C4-2B (cell line): ENCODE results near the gene EDIL3.

ENCODE experiments used
- H3K27ac ChIP-seq: fragments of 450-650 bp; 2 replicates; pipeline ENCODE4 v1.5.1; 2017
- ZFX ChIP-seq: fragments of 450-650 bp; IDR thresholded peaks from 2 replicates; pipeline ENCODE4 v1.6.1; 2017
- TF ChIP-seq, protein P1 (sequence below): fragments of 450-650 bp; conservative IDR thresholded peaks from 2 replicates; pipeline ENCODE4 v1.5.1; 2017; ENCODE audit warnings: mild to moderate bottlenecking

The EDIL3 gene

DNA sequence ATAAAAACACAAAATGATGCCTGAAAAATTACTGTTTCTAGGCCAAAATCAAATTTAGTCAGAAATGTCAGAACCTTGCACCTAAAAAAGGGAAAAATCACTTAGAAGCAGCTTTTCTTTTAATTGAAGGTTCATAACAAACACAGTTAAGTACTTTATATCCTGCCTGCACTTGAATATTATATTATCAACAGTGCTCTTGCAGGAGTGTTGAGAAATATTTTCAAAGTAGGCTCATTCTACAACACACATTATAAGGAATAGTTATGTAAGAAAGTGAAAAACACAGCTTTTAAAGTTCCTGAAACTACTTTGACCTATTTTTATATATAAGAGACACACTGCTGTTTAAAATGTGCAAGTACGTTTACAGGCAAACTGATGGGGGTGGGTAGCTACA, 8.3 kb downstream of the EDIL3 start:
- TF ChIP-seq, protein P1, sequence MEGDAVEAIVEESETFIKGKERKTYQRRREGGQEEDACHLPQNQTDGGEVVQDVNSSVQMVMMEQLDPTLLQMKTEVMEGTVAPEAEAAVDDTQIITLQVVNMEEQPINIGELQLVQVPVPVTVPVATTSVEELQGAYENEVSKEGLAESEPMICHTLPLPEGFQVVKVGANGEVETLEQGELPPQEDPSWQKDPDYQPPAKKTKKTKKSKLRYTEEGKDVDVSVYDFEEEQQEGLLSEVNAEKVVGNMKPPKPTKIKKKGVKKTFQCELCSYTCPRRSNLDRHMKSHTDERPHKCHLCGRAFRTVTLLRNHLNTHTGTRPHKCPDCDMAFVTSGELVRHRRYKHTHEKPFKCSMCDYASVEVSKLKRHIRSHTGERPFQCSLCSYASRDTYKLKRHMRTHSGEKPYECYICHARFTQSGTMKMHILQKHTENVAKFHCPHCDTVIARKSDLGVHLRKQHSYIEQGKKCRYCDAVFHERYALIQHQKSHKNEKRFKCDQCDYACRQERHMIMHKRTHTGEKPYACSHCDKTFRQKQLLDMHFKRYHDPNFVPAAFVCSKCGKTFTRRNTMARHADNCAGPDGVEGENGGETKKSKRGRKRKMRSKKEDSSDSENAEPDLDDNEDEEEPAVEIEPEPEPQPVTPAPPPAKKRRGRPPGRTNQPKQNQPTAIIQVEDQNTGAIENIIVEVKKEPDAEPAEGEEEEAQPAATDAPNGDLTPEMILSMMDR = no peak
- TF ChIP-seq ZFX = no peak
- H3K27ac ChIP-seq = no peak overlapping the region

DNA sequence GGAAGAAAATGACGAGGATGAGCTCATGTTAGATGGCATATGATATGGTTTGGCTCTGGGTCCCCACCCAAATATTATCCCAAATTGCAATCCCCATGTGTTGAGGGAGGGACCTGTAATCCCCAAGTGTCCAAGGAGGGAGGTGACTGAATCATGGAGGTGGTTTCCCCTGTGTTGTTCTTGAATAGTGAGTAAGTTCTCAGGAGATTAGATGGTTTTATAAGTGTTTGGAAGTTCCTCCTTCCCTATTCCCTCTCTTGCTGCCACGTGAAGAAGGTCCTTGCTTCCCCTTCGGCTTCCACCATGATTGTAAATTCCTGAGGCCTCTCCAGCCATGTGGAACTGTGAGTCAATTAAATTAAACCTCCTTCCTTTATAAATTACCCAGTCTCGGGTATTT, 10.1 kb downstream of the EDIL3 start:
- TF ChIP-seq ZFX = no peak
- TF ChIP-seq, protein P1 = no peak
- H3K27ac ChIP-seq = no peak overlapping the region

- TF ChIP-seq ZFX = no peak
- TF ChIP-seq, protein P1 = no peak
- H3K27ac ChIP-seq = no peak overlapping the region
Measured at GRCh38 chr5:84373506-84373905, 11.2 kb downstream of the EDIL3 start.

DNA sequence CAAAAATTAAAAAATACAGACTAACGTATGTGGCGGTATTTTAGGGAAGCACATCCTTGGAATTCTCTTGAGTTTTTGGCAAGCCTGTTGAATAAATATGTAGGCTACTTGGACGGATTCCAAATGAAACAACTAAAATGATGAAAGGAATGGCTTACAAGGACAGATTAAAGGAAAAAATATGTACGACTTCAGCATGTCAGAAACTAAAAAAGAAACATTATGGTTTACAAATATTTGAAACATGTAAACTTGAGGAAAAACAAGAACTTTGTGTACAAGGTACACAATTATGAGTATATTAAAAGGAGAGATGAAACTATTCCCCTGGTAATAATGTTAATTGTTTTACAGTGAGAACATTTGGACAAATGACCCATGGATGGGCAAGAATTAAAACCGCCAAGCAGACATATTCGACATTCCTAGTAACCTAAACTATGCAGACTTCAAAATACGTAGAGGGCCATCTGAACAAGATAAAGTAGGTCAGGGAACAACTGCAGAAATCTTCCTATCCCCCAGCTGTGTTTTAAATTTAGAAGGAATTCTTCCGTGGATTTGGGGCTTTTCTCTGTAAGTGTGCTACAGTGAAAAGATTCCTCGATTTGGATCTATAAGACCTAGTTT, 12.5 kb downstream of the EDIL3 start:
- TF ChIP-seq, protein P1 = no peak
- no peak for TF ChIP-seq ZFX
- no peak overlapping the region for H3K27ac ChIP-seq

DNA sequence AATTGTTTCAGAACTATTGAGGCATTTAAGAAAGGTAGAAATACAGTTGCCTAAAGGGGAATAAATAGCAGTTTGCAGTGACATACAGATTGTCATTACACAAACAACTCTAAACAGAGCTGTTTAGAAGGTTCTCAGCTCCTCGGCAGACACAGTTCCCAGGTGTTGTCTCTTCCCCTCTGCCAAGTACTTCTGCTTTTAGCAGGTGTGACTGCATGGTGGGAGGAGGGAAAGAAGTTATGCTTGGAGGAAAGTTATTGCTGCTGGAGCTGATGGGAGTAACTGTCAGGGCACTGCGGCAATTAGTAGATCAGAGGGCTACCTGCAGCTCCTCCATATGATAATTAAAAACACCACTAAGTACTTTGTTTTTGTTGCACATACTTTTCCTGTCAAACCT, 14.5 kb downstream of the EDIL3 start:
- H3K27ac ChIP-seq = no peak overlapping the region
- no peak for TF ChIP-seq ZFX
- TF ChIP-seq, protein P1 = no peak

DNA sequence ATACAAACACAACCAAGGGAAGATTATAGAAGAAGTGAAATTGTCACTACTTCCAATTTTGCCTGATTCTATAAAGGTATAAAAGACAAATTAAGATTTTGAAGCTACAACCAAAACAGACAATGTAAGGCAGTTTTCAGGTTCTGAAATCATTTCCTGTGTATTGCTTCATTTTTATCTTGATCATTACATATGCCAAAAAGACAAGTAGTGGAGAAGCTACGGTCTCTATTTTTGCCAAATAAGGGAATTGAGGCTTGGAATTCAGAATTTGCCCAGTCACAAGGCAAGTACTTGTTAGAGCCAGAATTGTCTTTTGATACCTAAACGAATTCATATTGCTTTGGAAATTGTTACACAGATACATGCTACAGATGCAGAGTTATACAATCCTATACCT, 20.6 kb downstream of the EDIL3 start:
- TF ChIP-seq, protein P1 = no peak
- no peak for TF ChIP-seq ZFX
- no peak overlapping the region for H3K27ac ChIP-seq

DNA sequence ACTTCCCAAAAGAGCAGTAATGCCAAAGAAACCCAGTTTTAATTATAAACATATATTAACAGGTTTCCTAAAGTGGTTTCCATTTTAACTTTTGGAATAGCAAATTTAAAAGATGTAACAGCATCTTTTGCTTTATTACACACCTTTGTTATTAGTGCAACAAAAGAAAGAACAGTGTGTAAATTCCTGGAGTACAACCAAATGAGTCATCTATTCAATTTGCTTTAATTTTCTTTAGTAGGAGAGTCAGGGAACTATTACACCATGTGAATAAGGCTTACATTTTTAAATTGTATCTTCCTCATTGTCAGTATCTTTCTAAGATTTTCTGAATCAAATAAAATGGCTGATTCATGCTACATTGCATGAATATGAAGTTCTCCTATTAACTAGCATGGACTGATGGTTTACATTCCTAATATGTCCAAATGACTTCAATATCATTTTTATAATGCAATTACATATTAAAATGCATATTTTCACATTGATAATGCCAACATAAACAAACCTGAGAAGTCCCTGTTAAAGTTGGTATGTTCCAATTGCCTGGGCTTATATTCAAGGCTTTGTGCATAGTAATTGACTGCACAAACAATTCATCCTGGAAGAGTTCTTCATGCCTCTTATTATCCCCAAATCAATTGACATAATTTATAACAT, 22.5 kb downstream of the EDIL3 start:
- TF ChIP-seq, protein P1 = no peak
- TF ChIP-seq ZFX = no peak
- no peak overlapping the region for H3K27ac ChIP-seq
